Measurements from ENCODE around the gene BCL11A. TPM values are rescaled to one million over a fixed set of nuclear protein-coding genes. Genes with fewer than 3 reads are reported as not detected.

BCL11A gene
- polyA plus RNA-seq, 1 donor (not counting 4 experiments of a cell fraction or from before 2014, with no cell fraction given) = 5.0 TPM

GRCh38 chr2:60525899-60526298 lies 27.6 kb downstream of the BCL11A start:
- H3K4me3 ChIP-seq (ENCODE audit: control insufficient read depth in 2 of 3, extremely low read depth in 1 of 3, insufficient read depth in 2 of 3, low read depth in 1 of 3, low read length in 3 of 3) = no peak overlapping the region
- H3K9ac ChIP-seq (ENCODE audit: control insufficient read depth, extremely low read depth, insufficient read depth, low read length) = no peak overlapping the region
- H3K79me2 ChIP-seq (ENCODE audit: control insufficient read depth, insufficient read depth, low read length) = peaks cover 7% of the 10 kb centered on the region
- DNase-seq (ENCODE audit: low read depth, low spot score) (no peak), FAIRE-seq (no peak)
- H3K36me3 ChIP-seq (ENCODE audit: control insufficient read depth in 2 of 2, extremely low read depth in 1 of 2, insufficient read depth in 2 of 2, low read length in 2 of 2) = peaks cover 0 to 5% of the 10 kb centered on the region in 2 experiments
- no peaks in the 10 kb centered on the region for H3K9me3 ChIP-seq (ENCODE audit: control insufficient read depth, low read depth, low read length)
- H4K20me1 ChIP-seq (ENCODE audit: control insufficient read depth, extremely low read depth, insufficient read depth, low read length) = no peaks in the 10 kb centered on the region
- TF ChIP-seq, protein P1, sequence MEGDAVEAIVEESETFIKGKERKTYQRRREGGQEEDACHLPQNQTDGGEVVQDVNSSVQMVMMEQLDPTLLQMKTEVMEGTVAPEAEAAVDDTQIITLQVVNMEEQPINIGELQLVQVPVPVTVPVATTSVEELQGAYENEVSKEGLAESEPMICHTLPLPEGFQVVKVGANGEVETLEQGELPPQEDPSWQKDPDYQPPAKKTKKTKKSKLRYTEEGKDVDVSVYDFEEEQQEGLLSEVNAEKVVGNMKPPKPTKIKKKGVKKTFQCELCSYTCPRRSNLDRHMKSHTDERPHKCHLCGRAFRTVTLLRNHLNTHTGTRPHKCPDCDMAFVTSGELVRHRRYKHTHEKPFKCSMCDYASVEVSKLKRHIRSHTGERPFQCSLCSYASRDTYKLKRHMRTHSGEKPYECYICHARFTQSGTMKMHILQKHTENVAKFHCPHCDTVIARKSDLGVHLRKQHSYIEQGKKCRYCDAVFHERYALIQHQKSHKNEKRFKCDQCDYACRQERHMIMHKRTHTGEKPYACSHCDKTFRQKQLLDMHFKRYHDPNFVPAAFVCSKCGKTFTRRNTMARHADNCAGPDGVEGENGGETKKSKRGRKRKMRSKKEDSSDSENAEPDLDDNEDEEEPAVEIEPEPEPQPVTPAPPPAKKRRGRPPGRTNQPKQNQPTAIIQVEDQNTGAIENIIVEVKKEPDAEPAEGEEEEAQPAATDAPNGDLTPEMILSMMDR (optimal IDR thresholded peaks at IDR 0.05 in 1 of 3, IDR thresholded peaks at IDR 0.05 in 1 of 3, conservative IDR thresholded peaks at IDR 0.05 in 1 of 3; ENCODE audit: extremely low read depth in 1 of 3, insufficient read depth in 2 of 3, low read length in 3 of 3) = no peak
- TF ChIP-seq EZH2 (IDR thresholded peaks at IDR 0.05; ENCODE audit: low read length) = no peak
- no peak overlapping the region for H3K4me2 ChIP-seq (ENCODE audit: control insufficient read depth, extremely low read depth, insufficient read depth, low read depth, low read length)
- dilution Hi-C loops (cut with MboI; ENCODE audit: extremely low pct_ligation_motif_present, low sequenced_read_pairs) = no loop called here
- no peak overlapping the region for H2AFZ ChIP-seq (ENCODE audit: control insufficient read depth, low read length)
- H3K27ac ChIP-seq (ENCODE audit: control insufficient read depth, insufficient read depth, low read length) = no peak overlapping the region
- H3K27me3 ChIP-seq (ENCODE audit: control insufficient read depth, extremely low read depth, insufficient read depth, low read length) = no peaks in the 10 kb centered on the region
- H3K4me1 ChIP-seq (ENCODE audit: control insufficient read depth, extremely low read depth, insufficient read depth, low read length) = peaks cover 33% of the 10 kb centered on the region
- no peaks in the 10 kb centered on the region for H3K9me1 ChIP-seq (ENCODE audit: control insufficient read depth, extremely low read depth, insufficient read depth, low read length)

GRCh38 chr2:60524874-60525273 lies 28.6 kb downstream of the BCL11A start:
- Histone ChIP-seq H3K4me3 (ENCODE audit: control insufficient read depth in 2 of 3, extremely low read depth in 1 of 3, insufficient read depth in 2 of 3, low read depth in 1 of 3, low read length in 3 of 3) (no peak overlapping the region), H3K27ac (ENCODE audit: control insufficient read depth, insufficient read depth, low read length) (no peak overlapping the region), H4K20me1 (ENCODE audit: control insufficient read depth, extremely low read depth, insufficient read depth, low read length) (no peaks in the 10 kb centered on the region), H3K9me1 (ENCODE audit: control insufficient read depth, extremely low read depth, insufficient read depth, low read length) (no peaks in the 10 kb centered on the region), H3K4me1 (ENCODE audit: control insufficient read depth, extremely low read depth, insufficient read depth, low read length) (peaks cover 23% of the 10 kb centered on the region), H3K4me2 (ENCODE audit: control insufficient read depth, extremely low read depth, insufficient read depth, low read depth, low read length) (no peak overlapping the region), H3K36me3 (ENCODE audit: control insufficient read depth in 2 of 2, extremely low read depth in 1 of 2, insufficient read depth in 2 of 2, low read length in 2 of 2) (peaks cover 0 to 5% of the 10 kb centered on the region in 2 experiments), H2AFZ (ENCODE audit: control insufficient read depth, low read length) (no peak overlapping the region), H3K9ac (ENCODE audit: control insufficient read depth, extremely low read depth, insufficient read depth, low read length) (no peak overlapping the region), H3K27me3 (ENCODE audit: control insufficient read depth, extremely low read depth, insufficient read depth, low read length) (no peaks in the 10 kb centered on the region), H3K79me2 (ENCODE audit: control insufficient read depth, insufficient read depth, low read length) (peaks cover 7% of the 10 kb centered on the region), H3K9me3 (ENCODE audit: control insufficient read depth, low read depth, low read length) (no peaks in the 10 kb centered on the region)
- FAIRE-seq (peak; percentile 20), DNase-seq (ENCODE audit: low read depth, low spot score) (no peak)
- no peak for TF ChIP-seq EZH2 (IDR thresholded peaks at IDR 0.05; ENCODE audit: low read length)
- TF ChIP-seq, protein P1 (optimal IDR thresholded peaks at IDR 0.05 in 1 of 3, IDR thresholded peaks at IDR 0.05 in 1 of 3, conservative IDR thresholded peaks at IDR 0.05 in 1 of 3; ENCODE audit: extremely low read depth in 1 of 3, insufficient read depth in 2 of 3, low read length in 3 of 3) = no peak
- dilution Hi-C loops (cut with MboI; ENCODE audit: extremely low pct_ligation_motif_present, low sequenced_read_pairs) = no loop called here

All from keratinocyte (primary cell).